Caco-2 (cell line): ENCODE measurements around the gene COG4. TPM values are rescaled to one million over a fixed set of nuclear protein-coding genes. Genes with fewer than 3 reads are reported as not detected.

ENCODE experiments used
- BruUV-seq: library from RNA; stranded (reverse); fragments of 400-500 nt; replicated peaks from 2 replicates; lab custom pipeline; 2021; lab: Mats Ljungman, UMichigan
- CTCF ChIA-PET: fragments of 300-600 bp; sonication (Branson Sonifier 250); formaldehyde crosslinking; loops from one replicate; lab custom pipeline; 2022; ENCODE audit warnings: antibody characterized with exemption; lab: Charles Lee
- POLR2A ChIA-PET: fragments of 300-600 bp; sonication (Branson Sonifier 250); formaldehyde crosslinking; loops from one replicate; lab custom pipeline; 2022; ENCODE audit warnings: antibody characterized with exemption; lab: Charles Lee
- DNase-seq, 2 experiments: peaks; one replicate each; pipeline versions ENCODE4 v3.0.0 to v3.0.0-alpha.2; 2020 to 2022
- H3K27me3 ChIP-seq: replicated peaks from 2 replicates; pipeline ENCODE4 v1.6.0; 2011; ENCODE audit warnings: low read length; ENCODE audit not compliant: control insufficient read depth, insufficient read depth
- H3K36me3 ChIP-seq: 2 replicates; pipeline ENCODE4 v1.5.1; 2011; ENCODE audit warnings: low read length; ENCODE audit not compliant: control insufficient read depth, insufficient read depth
- H3K4me1 ChIP-seq: fragments of 250-450 bp; sonication (Bioruptor Pico); 2 replicates; pipeline ENCODE4 v1.5.1; 2020; ENCODE audit warnings: mild to moderate bottlenecking
- H3K4me3 ChIP-seq: 2 replicates; pipeline ENCODE4 v1.5.1; 2011; ENCODE audit warnings: low read depth, mild to moderate bottlenecking, control low read depth, low read length
- H3K9me3 ChIP-seq: fragments of 250-450 bp; sonication (Bioruptor Pico); 2 replicates; pipeline ENCODE4 v1.5.1; 2020; ENCODE audit warnings: mild to moderate bottlenecking, moderate library complexity
- H3K27ac Mint-ChIP-seq: one replicate; pipeline ENCODE4 v1.8.0; 2022; ENCODE audit warnings: mixed read lengths; ENCODE audit not compliant: unreplicated experiment
- H3K27me3 Mint-ChIP-seq: one replicate; pipeline ENCODE4 v1.8.0; 2022; ENCODE audit warnings: mixed read lengths; ENCODE audit not compliant: insufficient read depth, unreplicated experiment
- H3K36me3 Mint-ChIP-seq: one replicate; pipeline ENCODE4 v1.8.0; 2022; ENCODE audit warnings: mild to moderate bottlenecking, mixed read lengths; ENCODE audit not compliant: insufficient read depth, unreplicated experiment
- H3K4me1 Mint-ChIP-seq: one replicate; pipeline ENCODE4 v1.8.0; 2022; ENCODE audit warnings: low read depth, mixed read lengths; ENCODE audit not compliant: unreplicated experiment
- H3K4me3 Mint-ChIP-seq: one replicate; pipeline ENCODE4 v1.8.0; 2022; ENCODE audit warnings: mild to moderate bottlenecking, moderate library complexity, mixed read lengths; ENCODE audit not compliant: unreplicated experiment
- H3K9me3 Mint-ChIP-seq: one replicate; pipeline ENCODE4 v1.8.0; 2022; ENCODE audit warnings: mixed read lengths; ENCODE audit not compliant: unreplicated experiment
- CTCF ChIP-seq, 2 experiments: fragments of 200-600 bp in 1 of 2; IDR thresholded peaks; 1 replicate in 1 of 2; 2 replicates in 1 of 2; pipeline versions ENCODE4 v1.5.1 to v1.8.0; 2011 to 2022; ENCODE audit warnings: antibody characterized with exemption in 1 of 2, control low read depth in 1 of 2, inconsistent platforms in 1 of 2, low read depth in 1 of 2, low read length in 1 of 2, mild to moderate bottlenecking in 1 of 2, moderate library complexity in 1 of 2; ENCODE audit not compliant: insufficient read depth in 1 of 2, severe bottlenecking in 1 of 2, unreplicated experiment in 1 of 2
- intact Hi-C: fragments of 100-400 bp; cut with micrococcal nuclease; formaldehyde crosslinking; loops from one replicate; pipeline ENCODE4 v1.10.0; 2022; ENCODE audit not compliant: unreplicated experiment
- total RNA-seq: library from RNA; stranded (reverse); gene quantifications from 2 replicates; pipeline ENCODE4 v1.2.3, GENCODE V29; 2022

COG4 gene
- total RNA-seq, 1 experiment from 2014 or later, result 88.5 TPM

- H3K9me3 Mint-ChIP-seq, result no peaks in the 10 kb centered on the region
- no peaks in the 10 kb centered on the region for H3K4me1 Mint-ChIP-seq
These were observed 46.4 kb upstream of the COG4 start for GRCh38 chr16:70569752-70570151.

GRCh38 chr16:70568601-70569237, 45.4 kb upstream of the COG4 start:
- no peaks in the 10 kb centered on the region for H3K4me1 Mint-ChIP-seq
- DNase-seq, result peak in 1 of 2 experiments; percentile 27
- intact Hi-C loops, result no loop called here
- H3K27ac Mint-ChIP-seq, result peak overlapping the region; percentile 6
- no peak overlapping the region for H3K4me3 Mint-ChIP-seq
- Histone ChIP-seq H3K27me3 (no peaks in the 10 kb centered on the region), H3K4me1 (no peaks in the 10 kb centered on the region), H3K4me3 (no peak overlapping the region), H3K9me3 (no peaks in the 10 kb centered on the region), H3K36me3 (peaks cover 23% of the 10 kb centered on the region)
- BruUV-seq, result no TSS peak
- H3K9me3 Mint-ChIP-seq, result no peaks in the 10 kb centered on the region
- H3K27me3 Mint-ChIP-seq, result no peaks in the 10 kb centered on the region
- no peak for TF ChIP-seq CTCF (IDR thresholded peaks at IDR 0.05; ENCODE audit: insufficient read depth in 1 of 2, low read depth in 1 of 2, low read length in 1 of 2, severe bottlenecking in 1 of 2, unreplicated experiment in 1 of 2)
- POLR2A ChIA-PET, result no interaction called here
- CTCF ChIA-PET, result no interaction called here
- H3K36me3 Mint-ChIP-seq, result peaks cover 100% of the 10 kb centered on the region

More at GRCh38 chr16:70569752-70570151, 46.4 kb upstream of the COG4 start:
- peaks cover 100% of the 10 kb centered on the region for H3K36me3 Mint-ChIP-seq
- Histone ChIP-seq H3K4me1 (no peaks in the 10 kb centered on the region), H3K36me3 (peaks cover 24% of the 10 kb centered on the region), H3K9me3 (no peaks in the 10 kb centered on the region), H3K27me3 (no peaks in the 10 kb centered on the region), H3K4me3 (no peak overlapping the region)
- no peak overlapping the region for H3K27ac Mint-ChIP-seq
- no TSS peak for BruUV-seq
- ChIA-PET CTCF (no interaction called here), POLR2A (no interaction called here)
- no peaks in the 10 kb centered on the region for H3K27me3 Mint-ChIP-seq
- no peak overlapping the region for H3K4me3 Mint-ChIP-seq
- peak in 1 of 2 experiments; percentile 29 for DNase-seq
- no peak for TF ChIP-seq CTCF (IDR thresholded peaks at IDR 0.05; ENCODE audit: insufficient read depth in 1 of 2, low read depth in 1 of 2, low read length in 1 of 2, severe bottlenecking in 1 of 2, unreplicated experiment in 1 of 2)
- intact Hi-C loops, result no loop called here

GRCh38 chr16:70565053-70565452, 41.7 kb upstream of the COG4 start:
- no peak for DNase-seq
- Mint-ChIP-seq H3K4me3 (no peak overlapping the region), H3K27me3 (no peaks in the 10 kb centered on the region), H3K36me3 (peaks cover 100% of the 10 kb centered on the region), H3K27ac (no peak overlapping the region), H3K9me3 (no peaks in the 10 kb centered on the region), H3K4me1 (no peaks in the 10 kb centered on the region)
- BruUV-seq, result no TSS peak
- peaks cover 21% of the 10 kb centered on the region for H3K36me3 ChIP-seq
- no peaks in the 10 kb centered on the region for H3K9me3 ChIP-seq
- TF ChIP-seq CTCF (IDR thresholded peaks at IDR 0.05; ENCODE audit: insufficient read depth in 1 of 2, low read depth in 1 of 2, low read length in 1 of 2, severe bottlenecking in 1 of 2, unreplicated experiment in 1 of 2), result no peak
- ChIA-PET CTCF (interaction anchor here (0.5 to 0.8 kb wide), 3 partner anchors 11 to 547 kb away, joined by 3 read pairs; no protein-coding TSS in a partner anchor), POLR2A (no interaction called here)
- H3K4me1 ChIP-seq, result no peaks in the 10 kb centered on the region
- no peak overlapping the region for H3K4me3 ChIP-seq
- no peaks in the 10 kb centered on the region for H3K27me3 ChIP-seq
- intact Hi-C loops, result no loop called here
